Measurements from ENCODE around the gene CCL19. TPM values are rescaled to one million over a fixed set of nuclear protein-coding genes. Genes with fewer than 3 reads are reported as not detected.

Gene CCL19
- total RNA-seq, 1 experiment from 2014 or later = not detected

DNA sequence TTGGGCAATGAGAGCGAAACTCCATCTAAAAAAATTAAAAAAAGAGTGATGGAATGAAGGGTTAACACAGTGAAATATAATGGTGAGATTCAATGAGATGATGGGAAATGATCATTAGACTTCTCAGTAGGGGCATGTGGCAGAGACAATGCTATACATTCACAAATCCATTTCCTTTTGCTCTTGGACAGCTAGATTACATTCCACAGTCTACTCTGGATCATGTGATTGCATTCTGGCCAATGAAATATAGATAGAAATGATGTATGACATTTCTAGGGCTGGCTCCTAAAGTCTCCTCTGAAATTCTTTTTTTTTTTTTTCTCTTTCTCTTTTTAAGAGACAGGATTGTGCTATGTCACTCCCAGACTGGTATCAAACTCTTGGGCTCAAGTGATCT lies 48.4 kb downstream of the CCL19 start:
- CTCF ChIA-PET = no interaction called here
- POLR2A ChIA-PET (ENCODE audit: low non-redundant PET) = no interaction called here

More for the DNA sequence above, 48.4 kb downstream of the CCL19 start:
- no peaks in the 10 kb centered on the region for H3K27me3 ChIP-seq (replicated peaks; ENCODE audit: insufficient read depth, low read depth, low read length, poor library complexity)
- H3K4me3 ChIP-seq (ENCODE audit: low read depth, low read length, poor library complexity, severe bottlenecking) = no peak overlapping the region
- no TSS peak for BruUV-seq (replicated peaks)
- peaks cover under 1% of the 10 kb centered on the region for H3K36me3 ChIP-seq (ENCODE audit: insufficient read depth, low read length, poor library complexity, severe bottlenecking)
- no peak for TF ChIP-seq EZH2 (IDR thresholded peaks at IDR 0.05; ENCODE audit: borderline replicate concordance, low read depth, low read length, poor library complexity, severe bottlenecking)
- TF ChIP-seq CTCF (conservative IDR thresholded peaks at IDR 0.05; ENCODE audit: low read depth, low read length) = no peak
- intact Hi-C loops (cut with micrococcal nuclease; ENCODE audit: unreplicated experiment) = no loop called here
- DNase-seq (ENCODE audit: low spot score) = peak; percentile 47
- no peaks in the 10 kb centered on the region for H3K9me3 ChIP-seq (ENCODE audit: low read depth, low read length, poor library complexity, severe bottlenecking)
- H3K4me1 ChIP-seq (ENCODE audit: insufficient read depth, low read length, poor library complexity, severe bottlenecking) = peaks cover 8% of the 10 kb centered on the region
- H3K27ac ChIP-seq (ENCODE audit: low read depth, low read length, poor library complexity, severe bottlenecking) = peak overlapping the region; percentile 55

Other genes with a start within 250 kb of the CCL19 start
- 62.1 and 63.3 TPM in 2 replicates for gene FAM219A, start 232.7 kb downstream of the CCL19 start, total RNA-seq (2021)
- 1.4 TPM in 1 of 2 replicates, not detected in the other for gene DNAI1, start 232.5 kb downstream of the CCL19 start, total RNA-seq (2021)
- 1.2 and 2.8 TPM in 2 replicates for gene ENHO, start 168.3 kb downstream of the CCL19 start, total RNA-seq (2021)
- 3.7 and 4.5 TPM in 2 replicates for gene CNTFR, start 101.6 kb downstream of the CCL19 start, total RNA-seq (2021)
- 19.7 and 31.6 TPM in 2 replicates for gene RPP25L, start 79.2 kb downstream of the CCL19 start, total RNA-seq (2021)
- gene DCTN3, start 70.8 kb downstream of the CCL19 start, total RNA-seq (2021) = 79.3 and 89.4 TPM in 2 replicates
- gene ARID3C, start 62.2 kb downstream of the CCL19 start, total RNA-seq (2021) = not detected in 2 replicates
- 165 and 172 TPM in 2 replicates for gene SIGMAR1, start 53.5 kb downstream of the CCL19 start, total RNA-seq (2021)
- gene GALT, start 44.6 kb downstream of the CCL19 start, total RNA-seq (2021) = 27.6 and 37.6 TPM in 2 replicates
- gene IL11RA, start 39.1 kb downstream of the CCL19 start, total RNA-seq (2021) = 5.6 and 12.1 TPM in 2 replicates
- gene CCL27, start 28.6 kb downstream of the CCL19 start, total RNA-seq (2021) = not detected in 2 replicates
- not detected in 2 replicates for gene CCL21, start 18.9 kb upstream of the CCL19 start, total RNA-seq (2021)

Data from A673 (cell line).